T-helper 1 cell (primary cell): ENCODE data around the gene ACSM6.
"Not testable (repeated sequence)": the region's sequence is repeated elsewhere in the genome, so short reads cannot be mapped to it uniquely, and the experiment has no call there.

Experiments used
- DNase-seq, 5 donors: peaks; one replicate each; pipeline ENCODE4 v3.0.0-alpha.2; 2012 to 2020
- total RNA-seq, 4 donors: gene quantifications; one replicate each; lab custom pipeline; 2026; lab: John Stamatoyannopoulos, UW

The ACSM6 gene
- total RNA-seq, result 0 reads per million in 4 donors

GRCh38 chr10:95193944-95194343 is at the start of gene ACSM6:
TSS of gene ACSM6 (plus strand) at chr10:95194238. CDS start at chr10:95194486, 248 bp downstream.
- no peak for DNase-seq

- DNase-seq, result no peak
Measured at GRCh38 chr10:95168694-95169093, 25.3 kb upstream of the ACSM6 start.

- no peak for DNase-seq
Measured at GRCh38 chr10:95169522-95169921, 24.5 kb upstream of the ACSM6 start.

- DNase-seq, result no peak
Measured at GRCh38 chr10:95170790-95171189, 23.2 kb upstream of the ACSM6 start.

- DNase-seq, result no peak
Measured at GRCh38 chr10:95171336-95171735, 22.7 kb upstream of the ACSM6 start.

- no peak for DNase-seq
Measured at GRCh38 chr10:95172851-95173250, 21.2 kb upstream of the ACSM6 start.

GRCh38 chr10:95176101-95176500 is 17.9 kb upstream of the ACSM6 start:
- DNase-seq, result no peak

GRCh38 chr10:95177429-95177828 is 16.6 kb upstream of the ACSM6 start:
- no peak for DNase-seq

GRCh38 chr10:95178266-95178665 is 15.8 kb upstream of the ACSM6 start:
- DNase-seq, result no peak

GRCh38 chr10:95178797-95179196 is 15.2 kb upstream of the ACSM6 start:
- DNase-seq, result no peak

GRCh38 chr10:95181726-95182125 is 12.3 kb upstream of the ACSM6 start:
- DNase-seq, result no peak

GRCh38 chr10:95183271-95184230 is 10.5 kb upstream of the ACSM6 start:
- peak; percentile 21 to 72 (median 26) for DNase-seq

- DNase-seq, result no peak
Measured at GRCh38 chr10:95187617-95188016, 6.4 kb upstream of the ACSM6 start.

- no peak for DNase-seq
Measured at GRCh38 chr10:95188593-95188992, 5.4 kb upstream of the ACSM6 start.

GRCh38 chr10:95196046-95196445 is 2.0 kb downstream of the ACSM6 start:
- DNase-seq, result no peak

GRCh38 chr10:95201736-95202135 is 7.7 kb downstream of the ACSM6 start:
- DNase-seq, result no peak

GRCh38 chr10:95202865-95203264 is 8.8 kb downstream of the ACSM6 start:
- not testable (repeated sequence) for DNase-seq

GRCh38 chr10:95208702-95209391 is 14.8 kb downstream of the ACSM6 start:
- DNase-seq, result no peak

- DNase-seq, result no peak
Measured at GRCh38 chr10:95209509-95210127, 15.6 kb downstream of the ACSM6 start.

- DNase-seq, result no peak
Measured at GRCh38 chr10:95211606-95212279, 17.7 kb downstream of the ACSM6 start.

GRCh38 chr10:95214369-95214768 is 20.3 kb downstream of the ACSM6 start:
- DNase-seq, result no peak

- DNase-seq, result no peak
Measured at GRCh38 chr10:95214793-95215192, 20.8 kb downstream of the ACSM6 start.

- no peak for DNase-seq
Measured at GRCh38 chr10:95217476-95217875, 23.4 kb downstream of the ACSM6 start.
